HEK293 (cell line): ENCODE measurements around the gene KLK1.
A peak's percentile ranks its signal among the peaks of the same experiment; 100 is the strongest.

Experiments used
- CTCF ChIA-PET: fragments of 350-600 bp; formaldehyde crosslinking; extraction: SDS; loops from one replicate; lab custom pipeline; 2021; ENCODE audit warnings: antibody characterized with exemption; lab: Yijun Ruan, JAX
- POLR2A ChIA-PET: fragments of 300-600 bp; formaldehyde crosslinking; extraction: SDS; loops from one replicate; lab custom pipeline; 2020; ENCODE audit warnings: antibody characterized with exemption, inconsistent platforms; lab: Yijun Ruan, JAX
- H3K27ac ChIP-seq: fragments of 200-500 bp; sonication (Bioruptor generic); 2 replicates; pipeline ENCODE4 v1.5.1; 2014; ENCODE audit warnings: low read depth, low read length, control low read depth, inconsistent platforms; ENCODE audit errors: extremely low read depth
- H3K36me3 ChIP-seq, 2 experiments: fragments of 200-500 bp in 1 of 2; sonication (Bioruptor generic) in 1 of 2; 1 replicate in 1 of 2; 2 replicates in 1 of 2; pipeline ENCODE4 v1.5.1; 2014 to 2017; ENCODE audit warnings: inconsistent platforms in 2 of 2, low read length in 2 of 2; ENCODE audit not compliant: control insufficient read depth in 2 of 2, insufficient read depth in 1 of 2
- H3K4me1 ChIP-seq: fragments of 200-500 bp; sonication (Bioruptor generic); 2 replicates; pipeline ENCODE4 v1.5.1; 2014; ENCODE audit warnings: mild to moderate bottlenecking, low read length, inconsistent platforms; ENCODE audit not compliant: control insufficient read depth, insufficient read depth
- H3K4me3 ChIP-seq: 2 replicates; pipeline ENCODE4 v1.5.1; 2011; ENCODE audit warnings: low read depth, mild to moderate bottlenecking, control low read depth, low read length, moderate library complexity
- H3K9me3 ChIP-seq: fragments of 200-500 bp; sonication (Bioruptor generic); 2 replicates; pipeline ENCODE4 v1.5.1; 2014; ENCODE audit warnings: low read depth, low read length, inconsistent platforms; ENCODE audit not compliant: control insufficient read depth, insufficient read depth
- ATF2 ChIP-seq: fragments of 450-650 bp; formaldehyde crosslinking; IDR thresholded peaks from 2 replicates; pipeline ENCODE4 v1.5.1; 2016; ENCODE audit warnings: missing biosample characterization, missing genetic modification characterization, low read depth
- MZF1 ChIP-seq: fragments of 450-650 bp; formaldehyde crosslinking; IDR thresholded peaks from 2 replicates; pipeline ENCODE4 v1.5.1; 2017; ENCODE audit warnings: missing biosample characterization, missing genetic modification characterization, borderline replicate concordance
- OSR2 ChIP-seq: fragments of 450-650 bp; formaldehyde crosslinking; IDR thresholded peaks from 2 replicates; pipeline ENCODE4 v1.5.1; 2016; ENCODE audit warnings: missing biosample characterization, missing genetic modification characterization
- PBX3 ChIP-seq: sonication (generic); formaldehyde crosslinking; IDR thresholded peaks from 2 replicates; pipeline ENCODE4 v1.8.1; 2022; ENCODE audit warnings: mild to moderate bottlenecking, moderate library complexity, missing genetic modification reagents
- SCRT1 ChIP-seq: fragments of 450-650 bp; formaldehyde crosslinking; IDR thresholded peaks from 2 replicates; pipeline ENCODE4 v1.5.1; 2016; ENCODE audit warnings: missing biosample characterization, missing genetic modification characterization, borderline replicate concordance
- SCRT2 ChIP-seq: fragments of 450-650 bp; formaldehyde crosslinking; IDR thresholded peaks from 2 replicates; pipeline ENCODE4 v1.5.1; 2016; ENCODE audit warnings: missing biosample characterization, missing genetic modification characterization
- ZBTB10 ChIP-seq: fragments of 450-650 bp; formaldehyde crosslinking; IDR thresholded peaks from 2 replicates; pipeline ENCODE4 v1.5.1; 2016; ENCODE audit warnings: missing biosample characterization, missing genetic modification characterization
- ZBTB11 ChIP-seq: fragments of 450-650 bp; formaldehyde crosslinking; conservative IDR thresholded peaks from 2 replicates; pipeline ENCODE4 v1.5.1; 2016; ENCODE audit warnings: low read depth, missing biosample characterization, missing genetic modification characterization
- ZBTB8A ChIP-seq: fragments of 450-650 bp; formaldehyde crosslinking; IDR thresholded peaks from 2 replicates; pipeline ENCODE4 v1.5.1; 2016; ENCODE audit warnings: missing biosample characterization, missing genetic modification characterization
- ZFP37 ChIP-seq: fragments of 450-650 bp; formaldehyde crosslinking; IDR thresholded peaks from 2 replicates; pipeline ENCODE4 v1.5.1; 2016; ENCODE audit warnings: missing biosample characterization, missing genetic modification characterization
- ZNF175 ChIP-seq: fragments of 450-650 bp; formaldehyde crosslinking; IDR thresholded peaks from 2 replicates; pipeline ENCODE4 v1.5.1; 2016; ENCODE audit warnings: missing biosample characterization, missing genetic modification characterization
- ZNF211 ChIP-seq: fragments of 450-650 bp; formaldehyde crosslinking; IDR thresholded peaks from 2 replicates; pipeline ENCODE4 v1.5.1; 2016; ENCODE audit warnings: low read depth, missing biosample characterization, missing genetic modification characterization
- ZNF341 ChIP-seq: fragments of 450-650 bp; formaldehyde crosslinking; IDR thresholded peaks from 2 replicates; pipeline ENCODE4; 2016; ENCODE audit warnings: low read depth, missing biosample characterization, missing genetic modification characterization
- ZNF48 ChIP-seq: fragments of 450-650 bp; formaldehyde crosslinking; IDR thresholded peaks from 2 replicates; pipeline ENCODE4 v1.5.1; 2016; ENCODE audit warnings: missing biosample characterization, missing genetic modification characterization
- ZNF488 ChIP-seq: fragments of 450-650 bp; formaldehyde crosslinking; IDR thresholded peaks from 2 replicates; pipeline ENCODE4 v1.5.1; 2016; ENCODE audit warnings: missing biosample characterization, missing genetic modification characterization
- ZNF529 ChIP-seq: fragments of 450-650 bp; formaldehyde crosslinking; IDR thresholded peaks from 2 replicates; pipeline ENCODE4 v1.5.1; 2017; ENCODE audit warnings: missing genetic modification characterization, missing biosample characterization; ENCODE audit not compliant: insufficient replicate concordance
- ZNF561 ChIP-seq: fragments of 450-650 bp; IDR thresholded peaks from 2 replicates; pipeline ENCODE4 v1.5.1; 2018; ENCODE audit warnings: missing biosample characterization, missing genetic modification characterization, borderline replicate concordance
- ZNF596 ChIP-seq: fragments of 450-650 bp; IDR thresholded peaks from 2 replicates; pipeline ENCODE4 v1.5.0; 2018; ENCODE audit warnings: missing biosample characterization, mild to moderate bottlenecking, missing genetic modification characterization, moderate library complexity
- ZNF658 ChIP-seq: fragments of 450-650 bp; formaldehyde crosslinking; IDR thresholded peaks from 2 replicates; pipeline ENCODE4; 2016; ENCODE audit warnings: missing biosample characterization, missing genetic modification characterization
- ZNF660 ChIP-seq: fragments of 450-650 bp; IDR thresholded peaks from 2 replicates; pipeline ENCODE4 v1.5.1; 2018; ENCODE audit warnings: missing biosample characterization, mild to moderate bottlenecking, missing genetic modification characterization
- ZNF768 ChIP-seq: fragments of 450-650 bp; formaldehyde crosslinking; IDR thresholded peaks from 2 replicates; pipeline ENCODE4 v1.5.1; 2018; ENCODE audit warnings: missing biosample characterization, mild to moderate bottlenecking, missing genetic modification characterization

The KLK1 gene

GRCh38 chr19:50796634-50797428 is 26.8 kb downstream of the KLK1 start:
- CTCF ChIA-PET: interaction anchor here (1.0 to 9.4 kb wide), 3 partner anchors 121 to 259 kb away, joined by 3 to 79 read pairs (median 4); no protein-coding TSS in a partner anchor

More at GRCh38 chr19:50796634-50797428, 26.8 kb downstream of the KLK1 start:
- POLR2A ChIA-PET: interaction anchor here (0.6 to 7.9 kb wide), 7 partner anchors 6 to 125 kb away, joined by 3 to 85 read pairs (median 4); no protein-coding TSS in a partner anchor
- peaks cover 4% of the 10 kb centered on the region for H3K4me1 ChIP-seq
- no peak overlapping the region for H3K4me3 ChIP-seq
- H3K27ac ChIP-seq: peak overlapping the region; percentile 39; the same call in 1 of the 2 replicates
- no peaks in the 10 kb centered on the region for H3K9me3 ChIP-seq
- TF ChIP-seq ZNF660 (no peak), ATF2 (tag by site-specific recombination) (no peak), OSR2 (tag by site-specific recombination) (0 out of 2 replicates have a peak, but pooled peaks have one; percentile 8), ZBTB11 (tag by site-specific recombination) (no peak), SCRT1 (tag by site-specific recombination) (no peak), ZNF211 (tag by site-specific recombination) (no peak), ZNF175 (no peak), MZF1 (tag by site-specific recombination) (no peak), ZNF341 (tag by site-specific recombination) (no peak), ZBTB8A (no peak), ZNF768 (tag by site-specific recombination) (no peak; the same call in 1 of the 2 replicates), ZNF529 (tag by site-specific recombination) (no peak), ZFP37 (tag by site-specific recombination) (no peak), ZNF561 (tag by site-specific recombination) (peak; percentile 15; the same call in 1 of the 2 replicates), ZNF48 (tag by site-specific recombination) (no peak), ZBTB10 (tag by site-specific recombination) (no peak), SCRT2 (tag by site-specific recombination) (no peak), ZNF658 (tag by site-specific recombination) (no peak), ZNF488 (no peak), ZNF596 (no peak), PBX3 (CRISPR knock-in tag) (0 out of 2 replicates have a peak, but pooled peaks have one; percentile 16)
- TF ChIP-seq, all 188 proteins: peak for 3
- peaks cover 25 to 64% of the 10 kb centered on the region in 2 experiments for H3K36me3 ChIP-seq
